Fibroblast of lung (primary cell): Measurements from ENCODE around the gene CTNND2. TPM values are rescaled to one million over a fixed set of nuclear protein-coding genes. Genes with fewer than 3 reads are reported as not detected.

Experiments used
- DNase-seq, 2 donors: peaks; one replicate each; pipeline versions ENCODE4 v3.0.0 to v3.0.0-alpha.2; 2010; ENCODE audit warnings: low read depth in 2 of 2
- H2AFZ ChIP-seq: 2 replicates; pipeline ENCODE4 v1.5.1; 2012; ENCODE audit warnings: low read length, control low read depth, inconsistent platforms
- H3K27ac ChIP-seq: 2 replicates; pipeline ENCODE4 v1.5.1; 2011; ENCODE audit warnings: low read length, control low read depth; ENCODE audit not compliant: insufficient read depth
- H3K27me3 ChIP-seq: 2 replicates; pipeline ENCODE4 v1.5.1; 2011; ENCODE audit warnings: mild to moderate bottlenecking, low read length; ENCODE audit not compliant: control insufficient read depth, insufficient read depth
- H3K36me3 ChIP-seq: 2 replicates; pipeline ENCODE4 v1.5.1; 2011; ENCODE audit warnings: low read length; ENCODE audit not compliant: control insufficient read depth, insufficient read depth
- H3K4me1 ChIP-seq: 2 replicates; pipeline ENCODE4 v1.5.1; 2011; ENCODE audit warnings: low read length; ENCODE audit not compliant: control insufficient read depth, insufficient read depth; ENCODE audit errors: extremely low read depth
- H3K4me2 ChIP-seq: 2 replicates; pipeline ENCODE4 v1.5.1; 2011; ENCODE audit warnings: low read length, control low read depth; ENCODE audit not compliant: insufficient read depth; ENCODE audit errors: extremely low read depth
- H3K4me3 ChIP-seq, 4 experiments: fragments of 200-600 bp in 1 of 4; sonication (generic) in 1 of 4; replicated peaks in 1 of 4; 2 replicates each; pipeline ENCODE4 v1.5.1; 2011 to 2016; ENCODE audit warnings: low read length in 4 of 4, low read depth in 3 of 4, mild to moderate bottlenecking in 3 of 4, control low read depth in 2 of 4, inconsistent platforms in 1 of 4, mixed read lengths in 1 of 4; ENCODE audit not compliant: insufficient read depth in 1 of 4; ENCODE audit errors: control extremely low read depth in 1 of 4
- H3K79me2 ChIP-seq: 2 replicates; pipeline ENCODE4 v1.5.1; 2012; ENCODE audit warnings: mild to moderate bottlenecking, low read length, inconsistent platforms; ENCODE audit not compliant: control insufficient read depth, insufficient read depth
- H3K9ac ChIP-seq: 2 replicates; pipeline ENCODE4 v1.5.1; 2011; ENCODE audit warnings: mild to moderate bottlenecking, low read length, control low read depth; ENCODE audit not compliant: insufficient read depth
- H3K9me3 ChIP-seq: 2 replicates; pipeline ENCODE4 v1.5.1; 2012; ENCODE audit warnings: low read depth, low read length; ENCODE audit not compliant: control insufficient read depth, insufficient read depth
- H4K20me1 ChIP-seq: 2 replicates; pipeline ENCODE4 v1.5.1; 2011; ENCODE audit warnings: low read length; ENCODE audit not compliant: control insufficient read depth, insufficient read depth; ENCODE audit errors: extremely low read depth
- EZH2 ChIP-seq: IDR thresholded peaks from 2 replicates; pipeline ENCODE4 v1.5.1; 2012; ENCODE audit warnings: low read length, control low read depth, mild to moderate bottlenecking; ENCODE audit errors: missing control alignments
- polyA plus RNA-seq, 2 donors: library from polyadenylated mRNA; depleted of rRNA in 1 of 2; stranded (reverse) in 1 of 2; unstranded in 1 of 2; fragments of >200 nt; gene quantifications; 2 replicates each; pipeline ENCODE4 v1.2.1, GENCODE V29; 2011 to 2012; ENCODE audit warnings: missing spikeins in 1 of 2
- total RNA-seq: library from RNA; depleted of rRNA; stranded (reverse); fragments of >200 nt; gene quantifications from 2 replicates; pipeline ENCODE4 v1.2.1, GENCODE V29; 2014
- TF ChIP-seq, protein P1 (sequence below), 2 donors: IDR thresholded peaks in 1 of 2; conservative IDR thresholded peaks in 1 of 2; 1 replicate in 1 of 2; 2 replicates in 1 of 2; pipeline ENCODE4 v1.5.1; 2011 to 2012; ENCODE audit warnings: low read length in 2 of 2, control low read depth in 1 of 2, inconsistent platforms in 1 of 2, low read depth in 1 of 2, mild to moderate bottlenecking in 1 of 2

Gene CTNND2
- total and polyA plus RNA-seq, 2 donors (not counting 1 experiment from before 2014, with no cell fraction given) = not detected

DNA sequence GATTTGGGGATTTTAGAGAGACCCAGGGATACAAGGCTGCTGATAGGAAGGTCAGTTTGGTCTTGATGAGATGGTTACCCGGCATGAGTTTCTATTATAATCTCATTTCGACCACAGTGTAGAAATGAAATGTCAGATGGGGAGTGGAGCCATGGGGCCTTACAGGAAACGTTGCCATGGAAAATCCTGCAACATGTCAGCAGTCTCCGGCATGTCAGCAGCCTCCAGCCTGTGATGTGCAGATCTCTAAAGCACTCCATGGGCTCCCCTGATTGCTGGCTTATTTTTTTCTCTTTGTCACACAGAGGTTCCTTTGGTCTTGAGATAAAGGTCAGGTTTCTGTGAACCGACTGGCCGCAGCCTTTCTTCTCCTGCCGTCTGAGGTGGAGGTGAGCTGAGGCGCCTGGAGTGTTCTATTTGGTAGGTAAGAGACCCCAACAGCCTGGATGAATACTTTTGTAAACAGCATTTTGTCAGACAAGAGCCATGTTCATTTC, 934.5 kb downstream of the CTNND2 start:
- no peaks in the 10 kb centered on the region for H4K20me1 ChIP-seq
- H3K9me3 ChIP-seq = no peaks in the 10 kb centered on the region
- peaks cover 7% of the 10 kb centered on the region for H3K27me3 ChIP-seq
- TF ChIP-seq, protein P1, sequence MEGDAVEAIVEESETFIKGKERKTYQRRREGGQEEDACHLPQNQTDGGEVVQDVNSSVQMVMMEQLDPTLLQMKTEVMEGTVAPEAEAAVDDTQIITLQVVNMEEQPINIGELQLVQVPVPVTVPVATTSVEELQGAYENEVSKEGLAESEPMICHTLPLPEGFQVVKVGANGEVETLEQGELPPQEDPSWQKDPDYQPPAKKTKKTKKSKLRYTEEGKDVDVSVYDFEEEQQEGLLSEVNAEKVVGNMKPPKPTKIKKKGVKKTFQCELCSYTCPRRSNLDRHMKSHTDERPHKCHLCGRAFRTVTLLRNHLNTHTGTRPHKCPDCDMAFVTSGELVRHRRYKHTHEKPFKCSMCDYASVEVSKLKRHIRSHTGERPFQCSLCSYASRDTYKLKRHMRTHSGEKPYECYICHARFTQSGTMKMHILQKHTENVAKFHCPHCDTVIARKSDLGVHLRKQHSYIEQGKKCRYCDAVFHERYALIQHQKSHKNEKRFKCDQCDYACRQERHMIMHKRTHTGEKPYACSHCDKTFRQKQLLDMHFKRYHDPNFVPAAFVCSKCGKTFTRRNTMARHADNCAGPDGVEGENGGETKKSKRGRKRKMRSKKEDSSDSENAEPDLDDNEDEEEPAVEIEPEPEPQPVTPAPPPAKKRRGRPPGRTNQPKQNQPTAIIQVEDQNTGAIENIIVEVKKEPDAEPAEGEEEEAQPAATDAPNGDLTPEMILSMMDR (conservative IDR thresholded peaks at IDR 0.05 in 1 of 2, IDR thresholded peaks at IDR 0.05 in 1 of 2; ENCODE audit: low read depth in 1 of 2, low read length in 2 of 2) = no peak
- TF ChIP-seq EZH2 = no peak
- no peak overlapping the region for H2AFZ ChIP-seq
- DNase-seq = no peak
- H3K4me3 ChIP-seq = no peak overlapping the region
- H3K79me2 ChIP-seq = no peaks in the 10 kb centered on the region
- H3K4me2 ChIP-seq = no peak overlapping the region
- H3K4me1 ChIP-seq = no peaks in the 10 kb centered on the region
- H3K9ac ChIP-seq = no peak overlapping the region
- H3K27ac ChIP-seq = no peak overlapping the region
- H3K36me3 ChIP-seq = no peaks in the 10 kb centered on the region

DNA sequence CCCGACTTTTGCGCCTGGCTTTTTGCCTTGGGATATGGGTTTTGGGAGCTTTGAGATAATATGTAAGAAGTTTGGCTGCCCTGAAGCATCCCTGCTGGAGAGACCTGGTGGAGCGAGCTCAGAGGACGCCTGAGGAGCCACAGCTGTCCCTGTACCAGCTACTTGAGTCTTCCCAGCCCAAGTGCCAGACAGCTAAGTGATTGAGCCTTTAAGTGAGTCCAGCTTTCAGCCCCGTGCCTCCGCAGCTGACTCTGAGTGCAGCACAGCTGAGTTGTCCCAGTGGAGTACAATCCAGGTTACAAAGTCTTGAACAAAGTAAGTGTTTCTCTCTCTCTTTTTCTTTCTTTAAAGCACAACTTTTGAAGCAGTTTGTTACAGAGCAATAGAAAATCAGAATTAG, 939.4 kb downstream of the CTNND2 start:
- no peak for DNase-seq
- H3K27ac ChIP-seq = no peak overlapping the region
- no peak overlapping the region for H2AFZ ChIP-seq
- no peaks in the 10 kb centered on the region for H4K20me1 ChIP-seq
- no peaks in the 10 kb centered on the region for H3K9me3 ChIP-seq
- no peaks in the 10 kb centered on the region for H3K36me3 ChIP-seq
- peaks cover 7% of the 10 kb centered on the region for H3K27me3 ChIP-seq
- no peak overlapping the region for H3K9ac ChIP-seq
- H3K4me2 ChIP-seq = no peak overlapping the region
- no peaks in the 10 kb centered on the region for H3K79me2 ChIP-seq
- H3K4me3 ChIP-seq = no peak overlapping the region
- TF ChIP-seq EZH2 = no peak
- TF ChIP-seq, protein P1 (conservative IDR thresholded peaks at IDR 0.05 in 1 of 2, IDR thresholded peaks at IDR 0.05 in 1 of 2; ENCODE audit: low read depth in 1 of 2, low read length in 2 of 2) = no peak
- no peaks in the 10 kb centered on the region for H3K4me1 ChIP-seq

DNA sequence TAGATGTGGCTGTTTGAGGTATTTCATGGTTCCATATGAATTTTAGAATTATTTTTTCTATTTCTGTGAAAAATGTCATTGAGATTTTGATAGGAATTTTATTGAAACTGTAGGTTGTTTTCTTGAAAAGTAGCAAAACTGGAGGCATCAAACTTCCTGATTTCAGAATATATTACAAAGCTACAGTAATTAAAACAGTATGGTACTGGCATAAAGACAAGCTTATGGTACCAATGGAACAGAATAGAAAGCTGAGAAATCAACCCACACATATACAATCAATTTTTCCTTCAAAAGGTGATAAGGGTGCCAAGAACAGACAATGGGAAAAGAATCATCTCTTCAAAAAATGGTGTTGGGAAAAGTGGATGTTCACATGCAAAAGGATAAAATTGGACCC, 945.5 kb downstream of the CTNND2 start:
- H3K4me1 ChIP-seq = no peaks in the 10 kb centered on the region
- H3K79me2 ChIP-seq = no peaks in the 10 kb centered on the region
- no peaks in the 10 kb centered on the region for H3K27me3 ChIP-seq
- H3K27ac ChIP-seq = no peak overlapping the region
- TF ChIP-seq, protein P1 (conservative IDR thresholded peaks at IDR 0.05 in 1 of 2, IDR thresholded peaks at IDR 0.05 in 1 of 2; ENCODE audit: low read depth in 1 of 2, low read length in 2 of 2) = no peak
- TF ChIP-seq EZH2 = no peak
- H4K20me1 ChIP-seq = no peaks in the 10 kb centered on the region
- H3K9ac ChIP-seq = no peak overlapping the region
- no peaks in the 10 kb centered on the region for H3K36me3 ChIP-seq
- H3K4me3 ChIP-seq = no peak overlapping the region
- H2AFZ ChIP-seq = no peak overlapping the region
- H3K9me3 ChIP-seq = no peaks in the 10 kb centered on the region
- DNase-seq = no peak
- H3K4me2 ChIP-seq = no peak overlapping the region
